NB4 (cell line): ENCODE measurements around the gene PALM.

Source experiments
- POLR2A ChIP-seq: IDR thresholded peaks from 2 replicates; pipeline ENCODE4 v1.6.1; 2011; ENCODE audit warnings: mild to moderate bottlenecking; ENCODE audit not compliant: insufficient read length; ENCODE audit errors: extremely low read depth
- TF ChIP-seq, protein P1 (sequence below): IDR thresholded peaks from one replicate; pipeline ENCODE4 v1.5.1; 2012; ENCODE audit warnings: low read depth, low read length
- TF ChIP-seq, protein P2 (sequence below): IDR thresholded peaks from 2 replicates; pipeline ENCODE4 v1.6.1; 2011; ENCODE audit warnings: low read depth, low read length

GRCh38 chr19:704447-704741 lies 4.3 kb upstream of the PALM start:
- TF ChIP-seq, protein P1, sequence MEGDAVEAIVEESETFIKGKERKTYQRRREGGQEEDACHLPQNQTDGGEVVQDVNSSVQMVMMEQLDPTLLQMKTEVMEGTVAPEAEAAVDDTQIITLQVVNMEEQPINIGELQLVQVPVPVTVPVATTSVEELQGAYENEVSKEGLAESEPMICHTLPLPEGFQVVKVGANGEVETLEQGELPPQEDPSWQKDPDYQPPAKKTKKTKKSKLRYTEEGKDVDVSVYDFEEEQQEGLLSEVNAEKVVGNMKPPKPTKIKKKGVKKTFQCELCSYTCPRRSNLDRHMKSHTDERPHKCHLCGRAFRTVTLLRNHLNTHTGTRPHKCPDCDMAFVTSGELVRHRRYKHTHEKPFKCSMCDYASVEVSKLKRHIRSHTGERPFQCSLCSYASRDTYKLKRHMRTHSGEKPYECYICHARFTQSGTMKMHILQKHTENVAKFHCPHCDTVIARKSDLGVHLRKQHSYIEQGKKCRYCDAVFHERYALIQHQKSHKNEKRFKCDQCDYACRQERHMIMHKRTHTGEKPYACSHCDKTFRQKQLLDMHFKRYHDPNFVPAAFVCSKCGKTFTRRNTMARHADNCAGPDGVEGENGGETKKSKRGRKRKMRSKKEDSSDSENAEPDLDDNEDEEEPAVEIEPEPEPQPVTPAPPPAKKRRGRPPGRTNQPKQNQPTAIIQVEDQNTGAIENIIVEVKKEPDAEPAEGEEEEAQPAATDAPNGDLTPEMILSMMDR, result no peak
- no peak for TF ChIP-seq POLR2A
- TF ChIP-seq, protein P2, sequence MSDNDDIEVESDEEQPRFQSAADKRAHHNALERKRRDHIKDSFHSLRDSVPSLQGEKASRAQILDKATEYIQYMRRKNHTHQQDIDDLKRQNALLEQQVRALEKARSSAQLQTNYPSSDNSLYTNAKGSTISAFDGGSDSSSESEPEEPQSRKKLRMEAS, result no peak
